IPS DF 19.7 (cell line): ENCODE data around the gene HOXD10.

Experiments used
- DNase-seq: peaks from one replicate; pipeline ENCODE4 v3.0.0-alpha.2; 2013; ENCODE audit warnings: low read depth, low spot score

HOXD10 gene

GRCh38 chr2:176082824-176083751 is 33.5 kb upstream of the HOXD10 start:
- DNase-seq: no peak

GRCh38 chr2:176083796-176084261 is 32.7 kb upstream of the HOXD10 start, which contains the start of gene EVX2:
Gene EVX2, minus strand, starts transcription at chr2:176083962. Its CDS starts 186 bp downstream, at chr2:176083776.
- no peak for DNase-seq

GRCh38 chr2:176084611-176085119 is 31.9 kb upstream of the HOXD10 start:
- DNase-seq: no peak

GRCh38 chr2:176085120-176085788 is 31.3 kb upstream of the HOXD10 start:
- DNase-seq: no peak

GRCh38 chr2:176085861-176086771 is 30.5 kb upstream of the HOXD10 start:
- DNase-seq: no peak

- no peak for DNase-seq
Observed at GRCh38 chr2:176087330-176088047, 29.1 kb upstream of the HOXD10 start.

GRCh38 chr2:176088048-176088936 is 28.3 kb upstream of the HOXD10 start:
- no peak for DNase-seq

- DNase-seq: no peak
Observed at GRCh38 chr2:176088937-176089842, 27.4 kb upstream of the HOXD10 start.

- no peak for DNase-seq
Observed at GRCh38 chr2:176089843-176090395, 26.7 kb upstream of the HOXD10 start.

- no peak for DNase-seq
Observed at GRCh38 chr2:176090862-176091261, 25.7 kb upstream of the HOXD10 start.

- no peak for DNase-seq
Observed at GRCh38 chr2:176091329-176092258, 25.0 kb upstream of the HOXD10 start.

GRCh38 chr2:176092270-176093144 is 24.1 kb upstream of the HOXD10 start, which contains the start of gene HOXD13:
Gene HOXD13, plus strand, starts transcription at chr2:176092721. Its CDS starts 170 bp downstream, at chr2:176092891.
- no peak for DNase-seq

- DNase-seq: no peak
Observed at GRCh38 chr2:176093145-176093897, 23.3 kb upstream of the HOXD10 start.

GRCh38 chr2:176093898-176094249 is 22.7 kb upstream of the HOXD10 start:
- DNase-seq: no peak

GRCh38 chr2:176094349-176094748 is 22.2 kb upstream of the HOXD10 start:
- no peak for DNase-seq
